ENCODE measurements around the gene VTA1. TPM values are rescaled to one million over a fixed set of nuclear protein-coding genes. Genes with fewer than 3 reads are reported as not detected.

The VTA1 gene
- polyA plus RNA-seq, 1 of the 3 experiments (the other 2 are of a cell fraction): 60.1 TPM

DNA sequence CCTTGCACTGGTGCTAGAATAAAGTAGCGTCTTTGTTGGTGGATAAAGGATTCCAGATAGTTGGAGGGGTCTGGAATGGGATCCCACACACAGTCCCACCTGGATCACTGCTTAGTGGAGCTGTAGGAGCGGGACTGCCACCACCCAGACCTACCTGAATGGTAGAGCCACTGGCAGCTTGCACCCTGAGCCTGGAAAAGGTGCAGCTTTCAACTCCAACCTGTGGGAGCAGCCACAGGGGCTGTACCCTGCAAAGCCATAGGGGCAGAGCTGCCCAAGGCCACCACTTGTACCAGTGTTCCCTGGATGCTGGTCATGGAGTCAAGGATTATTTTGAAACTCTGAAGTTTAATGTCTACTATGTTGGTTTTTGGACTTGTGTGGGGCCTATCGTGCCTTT lies 26.9 kb downstream of the VTA1 start:
- ChIA-PET CTCF (interaction anchor here (1.2 kb wide), 1 partner anchor 34 kb away, joined by 3 read pairs; no protein-coding TSS in a partner anchor), POLR2A (no interaction called here)
- Histone ChIP-seq H3K4me3 (ENCODE audit: low read depth in 2 of 2, low read length in 1 of 2) (no peak overlapping the region), H3K27me3 (ENCODE audit: insufficient read depth) (no peaks in the 10 kb centered on the region), H3F3A (replicated peaks; ENCODE audit: insufficient read depth) (peaks cover 12% of the 10 kb centered on the region), H4K20me1 (ENCODE audit: insufficient read depth) (no peaks in the 10 kb centered on the region), H3K27ac (ENCODE audit: low read depth in 2 of 2, low read length in 1 of 2) (no peak overlapping the region), H2AFZ (ENCODE audit: low read depth) (no peak overlapping the region), H3K9me2 (0 out of 2 replicates have a peak, but pooled peaks cover 3% of the 10 kb centered on the region), H3K4me2 (no peak overlapping the region), H3K9me3 (peaks cover 19% of the 10 kb centered on the region), H3K79me2 (ENCODE audit: insufficient read depth) (peaks cover 27% of the 10 kb centered on the region), H3K9ac (no peak overlapping the region), H3K4me1 (ENCODE audit: control insufficient read depth in 1 of 2, insufficient read depth in 2 of 2, low read depth in 1 of 2, low read length in 1 of 2) (no peaks in the 10 kb centered on the region), H3K36me3 (replicated peaks in 1 of 2; ENCODE audit: control insufficient read depth in 1 of 2, insufficient read depth in 2 of 2, low read length in 1 of 2) (peaks cover 81 to 89% of the 10 kb centered on the region in 2 experiments)
- TF ChIP-seq, protein P1, sequence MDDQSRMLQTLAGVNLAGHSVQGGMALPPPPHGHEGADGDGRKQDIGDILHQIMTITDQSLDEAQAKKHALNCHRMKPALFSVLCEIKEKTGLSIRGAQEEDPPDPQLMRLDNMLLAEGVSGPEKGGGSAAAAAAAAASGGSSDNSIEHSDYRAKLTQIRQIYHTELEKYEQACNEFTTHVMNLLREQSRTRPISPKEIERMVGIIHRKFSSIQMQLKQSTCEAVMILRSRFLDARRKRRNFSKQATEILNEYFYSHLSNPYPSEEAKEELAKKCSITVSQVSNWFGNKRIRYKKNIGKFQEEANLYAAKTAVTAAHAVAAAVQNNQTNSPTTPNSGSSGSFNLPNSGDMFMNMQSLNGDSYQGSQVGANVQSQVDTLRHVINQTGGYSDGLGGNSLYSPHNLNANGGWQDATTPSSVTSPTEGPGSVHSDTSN (IDR thresholded peaks at IDR 0.05): no peak
- TF ChIP-seq GABPA (IDR thresholded peaks at IDR 0.05; ENCODE audit: low read depth) (no peak), EP300 (IDR thresholded peaks at IDR 0.05; ENCODE audit: borderline replicate concordance in 1 of 2, low read depth in 1 of 2, low read length in 1 of 2) (no peak), POLR2AphosphoS5 (IDR thresholded peaks at IDR 0.05; ENCODE audit: low read depth, low read length) (no peak), RAD21 (IDR thresholded peaks at IDR 0.05; ENCODE audit: low read length) (no peak), TAF1 (IDR thresholded peaks at IDR 0.05; ENCODE audit: borderline replicate concordance, low read depth, low read length) (no peak)
- TF ChIP-seq, protein P2, sequence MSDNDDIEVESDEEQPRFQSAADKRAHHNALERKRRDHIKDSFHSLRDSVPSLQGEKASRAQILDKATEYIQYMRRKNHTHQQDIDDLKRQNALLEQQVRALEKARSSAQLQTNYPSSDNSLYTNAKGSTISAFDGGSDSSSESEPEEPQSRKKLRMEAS (IDR thresholded peaks at IDR 0.05; ENCODE audit: low read depth): no peak
- 100% methylated on average over 2 of the region's 3 CpGs for WGBS (ENCODE audit: low lambda C conversion rate)
- no peak for DNase-seq

DNA sequence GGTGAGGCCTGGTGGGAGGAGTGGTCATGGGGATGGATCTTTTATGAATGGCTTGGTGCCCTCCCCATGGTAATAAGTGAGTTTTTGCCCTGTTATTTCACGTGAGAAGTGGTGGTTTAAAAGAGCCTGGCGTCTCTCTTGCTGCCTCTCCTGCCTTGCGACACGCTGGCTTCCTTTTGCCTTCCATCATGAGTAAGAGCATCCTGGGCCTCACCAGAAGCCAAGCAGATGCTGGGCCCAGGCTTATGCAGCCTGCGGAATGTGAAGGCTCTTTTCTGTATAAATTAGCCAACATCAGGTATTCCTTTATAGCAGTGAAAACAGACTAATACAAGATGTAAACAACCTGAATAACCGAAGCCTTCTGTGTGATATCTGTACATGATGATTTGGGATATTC lies 27.6 kb downstream of the VTA1 start:
- POLR2A ChIA-PET: no interaction called here
- TF ChIP-seq TEAD4 (IDR thresholded peaks at IDR 0.05; ENCODE audit: borderline replicate concordance, insufficient read depth) (no peak), ELF1 (IDR thresholded peaks at IDR 0.05) (no peak), FOXJ3 (CRISPR knock-in tag; IDR thresholded peaks at IDR 0.05) (no peak), JUND (IDR thresholded peaks at IDR 0.05) (no peak), EZH2phosphoT487 (IDR thresholded peaks at IDR 0.05; ENCODE audit: borderline replicate concordance, low read depth) (no peak), GATA2 (CRISPR knock-in tag; IDR thresholded peaks at IDR 0.05) (no peak), TCF12 (IDR thresholded peaks at IDR 0.05) (no peak)
- TF ChIP-seq, protein P2 (IDR thresholded peaks at IDR 0.05; ENCODE audit: low read depth): no peak
- TF ChIP-seq, protein P3, sequence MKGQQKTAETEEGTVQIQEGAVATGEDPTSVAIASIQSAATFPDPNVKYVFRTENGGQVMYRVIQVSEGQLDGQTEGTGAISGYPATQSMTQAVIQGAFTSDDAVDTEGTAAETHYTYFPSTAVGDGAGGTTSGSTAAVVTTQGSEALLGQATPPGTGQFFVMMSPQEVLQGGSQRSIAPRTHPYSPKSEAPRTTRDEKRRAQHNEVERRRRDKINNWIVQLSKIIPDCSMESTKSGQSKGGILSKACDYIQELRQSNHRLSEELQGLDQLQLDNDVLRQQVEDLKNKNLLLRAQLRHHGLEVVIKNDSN (IDR thresholded peaks at IDR 0.05; ENCODE audit: borderline replicate concordance, low read depth): no peak
- WGBS (ENCODE audit: low lambda C conversion rate): over 99% methylated on average over 6 of the region's 6 CpGs

More for the DNA sequence above, 27.6 kb downstream of the VTA1 start:
- peaks cover 81 to 83% of the 10 kb centered on the region in 2 experiments for H3K36me3 ChIP-seq (replicated peaks in 1 of 2; ENCODE audit: control insufficient read depth in 1 of 2, insufficient read depth in 2 of 2, low read length in 1 of 2)
- no peak overlapping the region for H3K4me2 ChIP-seq
- H2AFZ ChIP-seq (ENCODE audit: low read depth): no peak overlapping the region
- no peak overlapping the region for H3K9ac ChIP-seq
- CTCF ChIA-PET: no interaction called here
- DNase-seq: no peak
- peaks cover 19% of the 10 kb centered on the region for H3K9me3 ChIP-seq
- no peak overlapping the region for H3K4me3 ChIP-seq (ENCODE audit: low read depth in 2 of 2, low read length in 1 of 2)
- 0 out of 2 replicates have a peak, but pooled peaks cover 3% of the 10 kb centered on the region for H3K9me2 ChIP-seq
- peaks cover 23% of the 10 kb centered on the region for H3K79me2 ChIP-seq (ENCODE audit: insufficient read depth)
- H3F3A ChIP-seq (replicated peaks; ENCODE audit: insufficient read depth): peaks cover 12% of the 10 kb centered on the region
- H3K4me1 ChIP-seq (ENCODE audit: control insufficient read depth in 1 of 2, insufficient read depth in 2 of 2, low read depth in 1 of 2, low read length in 1 of 2): no peaks in the 10 kb centered on the region
- no peak overlapping the region for H3K27ac ChIP-seq (ENCODE audit: low read depth in 2 of 2, low read length in 1 of 2)
- H4K20me1 ChIP-seq (ENCODE audit: insufficient read depth): no peaks in the 10 kb centered on the region
- no peaks in the 10 kb centered on the region for H3K27me3 ChIP-seq (ENCODE audit: insufficient read depth)
